Psoas muscle (tissue), 8 donors: Measurements from ENCODE around the gene NCAPG2. TPM values are rescaled to one million over a fixed set of nuclear protein-coding genes. Genes with fewer than 3 reads are reported as not detected.

Experiments used
- ATAC-seq, 4 donors: fragments of 200-7000 bp; cut with Tn5 transposase; one replicate each; pipeline ENCODE4 v1.9.1; 2020; ENCODE audit warnings: moderate library complexity in 3 of 4, mild to moderate bottlenecking in 2 of 4
- DNase-seq, 2 donors: peaks; one replicate each; pipeline ENCODE4 v3.0.0-alpha.2; 2020
- H3K27ac ChIP-seq: fragments of 200-600 bp; one replicate; pipeline ENCODE4 v1.8.0; 2022
- H3K27me3 ChIP-seq, 3 donors: fragments of 200-600 bp in 1 of 3; one replicate each; pipeline versions ENCODE4 v1.6.1 to v1.8.0; 2013 to 2022; ENCODE audit warnings: low read length in 2 of 3, mild to moderate bottlenecking in 2 of 3, moderate library complexity in 1 of 3; ENCODE audit not compliant: insufficient read depth in 3 of 3
- H3K36me3 ChIP-seq, 2 donors: fragments of 200-600 bp in 1 of 2; one replicate each; pipeline versions ENCODE4 v1.6.1 to v1.8.0; 2013 to 2022; ENCODE audit warnings: low read depth in 1 of 2, mild to moderate bottlenecking in 1 of 2, moderate library complexity in 1 of 2; ENCODE audit not compliant: insufficient read depth in 1 of 2
- H3K4me1 ChIP-seq: fragments of 200-600 bp; one replicate; pipeline ENCODE4 v1.8.0; 2022
- H3K4me3 ChIP-seq: fragments of 200-600 bp; one replicate; pipeline ENCODE4 v1.8.0; 2022; ENCODE audit warnings: mild to moderate bottlenecking
- H3K9me3 ChIP-seq: fragments of 200-600 bp; one replicate; pipeline ENCODE4 v1.8.0; 2022
- WGBS, 3 donors: extraction: QIAGEN DNeasy Blood & Tissue Kit; methylation state at CpG; one replicate each; pipeline versions ENCODE4 v1.1.6 to v1.1.7; 2013; 5-methylcytosine and 5-hydroxymethylcytosine counted together
- intact Hi-C, 2 donors: fragments of 100-400 bp; cut with DNase I; formaldehyde crosslinking; loops; one replicate each; pipeline versions ENCODE4 v1.11.0 to v1.14.2; 2022
- polyA plus RNA-seq, 3 donors: library from polyadenylated mRNA; stranded (reverse); fragments of 200-250 nt; gene quantifications; one replicate each; pipeline ENCODE4 v1.2.3, GENCODE V29; 2013
- total RNA-seq, 4 donors: library from RNA; stranded (reverse); fragmentation: NEBNext Ultra II Directional in 2 of 4; extraction: Animal tissue kit (Norgen Biotek cat#: 25700) in 2 of 4; gene quantifications; one replicate each; pipeline versions ENCODE4 v1.2.1 to v1.2.4, GENCODE V29; 2021 to 2023
- TF ChIP-seq, protein P1 (sequence below): fragments of 200-600 bp; IDR thresholded peaks from one replicate; pipeline ENCODE4 v1.8.0; 2022; ENCODE audit warnings: antibody characterized with exemption
- donor health status: healthy with polysubstance abuse.
- donor health status: DM: no; HTN: no; CAD: no; lungs with moderate emphysema.
- donor health status: Bipolar disorder and iron deficiency.
- donor health status: healthy.
- donor health status: DM: yes; HTN: yes; CAD: no.
- donor health status: DM: no; HTN: no; CAD: no.
- donor health status: DM: no; HTN: no; CAD: no.
- donor health status: DM: yes; HTN: yes; CAD: no.

The NCAPG2 gene
- total and polyA plus RNA-seq, 7 donors: 1.9 to 3.8 (median 2.8) TPM

GRCh38 chr7:158745057-158745715 is 40.6 kb upstream of the NCAPG2 start:
- ATAC-seq (no peak), DNase-seq (no peak)
- intact Hi-C loops: no loop called here
- no peak overlapping the region for H3K27ac ChIP-seq
- no peak overlapping the region for H3K4me3 ChIP-seq
- WGBS, 3 donors: 80 to 89% (median 85%) methylated on average over 8 to 10 of the region's 10 CpGs
- no peaks in the 10 kb centered on the region for H3K27me3 ChIP-seq
- H3K36me3 ChIP-seq: peaks cover 5 to 98% of the 10 kb centered on the region in 2 donors
- no peaks in the 10 kb centered on the region for H3K4me1 ChIP-seq
- TF ChIP-seq, protein P1, sequence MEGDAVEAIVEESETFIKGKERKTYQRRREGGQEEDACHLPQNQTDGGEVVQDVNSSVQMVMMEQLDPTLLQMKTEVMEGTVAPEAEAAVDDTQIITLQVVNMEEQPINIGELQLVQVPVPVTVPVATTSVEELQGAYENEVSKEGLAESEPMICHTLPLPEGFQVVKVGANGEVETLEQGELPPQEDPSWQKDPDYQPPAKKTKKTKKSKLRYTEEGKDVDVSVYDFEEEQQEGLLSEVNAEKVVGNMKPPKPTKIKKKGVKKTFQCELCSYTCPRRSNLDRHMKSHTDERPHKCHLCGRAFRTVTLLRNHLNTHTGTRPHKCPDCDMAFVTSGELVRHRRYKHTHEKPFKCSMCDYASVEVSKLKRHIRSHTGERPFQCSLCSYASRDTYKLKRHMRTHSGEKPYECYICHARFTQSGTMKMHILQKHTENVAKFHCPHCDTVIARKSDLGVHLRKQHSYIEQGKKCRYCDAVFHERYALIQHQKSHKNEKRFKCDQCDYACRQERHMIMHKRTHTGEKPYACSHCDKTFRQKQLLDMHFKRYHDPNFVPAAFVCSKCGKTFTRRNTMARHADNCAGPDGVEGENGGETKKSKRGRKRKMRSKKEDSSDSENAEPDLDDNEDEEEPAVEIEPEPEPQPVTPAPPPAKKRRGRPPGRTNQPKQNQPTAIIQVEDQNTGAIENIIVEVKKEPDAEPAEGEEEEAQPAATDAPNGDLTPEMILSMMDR: no peak
- H3K9me3 ChIP-seq: no peaks in the 10 kb centered on the region

DNA sequence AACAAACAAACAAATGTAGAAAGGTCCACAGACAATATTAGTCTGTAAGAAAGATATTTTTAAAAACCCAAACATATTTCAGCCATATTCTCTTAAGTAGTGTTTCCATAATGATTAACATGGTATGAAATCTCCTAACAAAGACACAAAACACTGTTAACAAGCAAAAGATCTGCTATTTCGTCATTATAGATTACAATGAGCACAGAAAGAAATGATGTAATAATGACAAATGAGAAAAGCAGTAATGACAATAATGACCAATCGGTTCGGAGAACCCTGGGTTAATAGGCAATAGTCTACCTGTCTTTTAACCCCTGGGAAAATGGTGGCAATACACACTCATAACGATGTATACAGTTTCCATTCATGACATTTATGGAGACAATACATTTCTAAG is 39.5 kb upstream of the NCAPG2 start:
- Histone ChIP-seq H3K4me1 (no peaks in the 10 kb centered on the region), H3K9me3 (no peaks in the 10 kb centered on the region), H3K27me3 (no peaks in the 10 kb centered on the region), H3K27ac (no peak overlapping the region), H3K4me3 (no peak overlapping the region), H3K36me3 (peaks cover 7 to 98% of the 10 kb centered on the region in 2 donors)
- 95 to 96% (median 96%) methylated on average over 4 of the region's 4 CpGs for WGBS, 3 donors
- DNase-seq: no peak
- intact Hi-C loops: no loop called here
- TF ChIP-seq, protein P1: no peak
- ATAC-seq: no peak

DNA sequence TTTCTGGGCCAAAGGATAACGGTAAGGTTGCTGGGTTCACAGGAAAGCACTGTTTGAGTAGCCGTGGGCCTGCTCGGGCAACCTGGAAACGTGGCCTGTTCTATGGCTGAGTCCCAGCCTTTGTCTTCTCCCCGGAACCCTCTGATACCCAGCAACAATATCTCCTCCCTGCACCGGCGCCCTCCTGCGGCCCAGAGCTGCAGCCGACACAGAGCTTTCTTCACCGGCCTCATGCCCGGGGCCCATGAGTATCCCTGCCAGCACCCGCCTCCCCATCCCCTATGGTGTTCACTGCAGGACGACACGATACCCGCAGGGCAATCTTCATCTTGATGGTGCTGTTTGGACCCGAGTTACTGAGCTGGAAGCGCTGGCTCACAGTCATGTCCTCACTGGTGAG is 38.6 kb upstream of the NCAPG2 start:
- H3K27me3 ChIP-seq: no peaks in the 10 kb centered on the region
- no peak overlapping the region for H3K27ac ChIP-seq
- TF ChIP-seq, protein P1: no peak
- H3K36me3 ChIP-seq: peaks cover 7 to 98% of the 10 kb centered on the region in 2 donors
- no peaks in the 10 kb centered on the region for H3K4me1 ChIP-seq
- DNase-seq (no peak), ATAC-seq (no peak)
- H3K4me3 ChIP-seq: no peak overlapping the region
- WGBS, 3 donors: 90 to 92% (median 90%) methylated on average over 17 of the region's 17 CpGs
- intact Hi-C loops: no loop called here
- no peaks in the 10 kb centered on the region for H3K9me3 ChIP-seq

DNA sequence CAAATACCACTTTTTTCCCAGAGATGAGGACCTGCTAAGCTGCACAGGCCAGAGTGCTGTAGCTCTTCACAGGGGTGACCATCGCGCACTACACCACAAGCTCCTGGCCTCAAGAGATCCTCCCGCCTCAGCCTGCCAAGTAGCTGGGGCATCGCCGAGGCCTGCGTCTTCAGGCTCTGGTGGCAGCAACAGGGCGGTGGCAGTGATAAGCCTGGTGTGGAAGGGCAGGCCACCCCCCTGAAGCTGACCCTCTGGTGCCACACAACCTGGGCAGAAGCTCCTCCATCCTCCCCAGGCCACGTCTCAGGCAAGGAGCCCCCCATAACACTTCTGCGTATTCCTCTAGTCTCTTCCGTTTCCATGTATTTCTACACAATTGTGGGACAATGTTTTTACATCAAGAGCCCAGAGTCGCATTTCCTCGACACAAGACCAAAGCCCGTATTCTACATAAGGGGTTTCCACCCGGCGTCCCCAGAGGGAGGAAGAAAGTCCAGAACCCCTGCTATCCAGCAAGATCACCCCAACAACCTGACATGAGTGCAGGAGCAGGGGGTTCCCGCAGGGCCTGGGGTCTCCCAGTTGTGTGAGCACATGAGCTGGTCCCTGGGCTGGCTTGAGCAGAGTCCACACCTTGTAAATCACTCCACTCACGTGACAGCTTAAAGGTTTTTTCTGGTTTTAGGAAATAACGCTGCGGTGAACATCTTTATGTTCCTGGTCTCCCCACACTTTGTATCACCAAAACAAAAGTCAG is 37.6 kb upstream of the NCAPG2 start:
- H3K9me3 ChIP-seq: no peaks in the 10 kb centered on the region
- H3K27me3 ChIP-seq: no peaks in the 10 kb centered on the region
- WGBS, 3 donors: 96 to 97% (median 96%) methylated on average over 19 of the region's 19 CpGs
- intact Hi-C loops: no loop called here
- H3K4me1 ChIP-seq: no peaks in the 10 kb centered on the region
- ATAC-seq: no peak
- TF ChIP-seq, protein P1: no peak
- no peak for DNase-seq
- peaks cover 6 to 96% of the 10 kb centered on the region in 2 donors for H3K36me3 ChIP-seq
- H3K4me3 ChIP-seq: no peak overlapping the region
- H3K27ac ChIP-seq: no peak overlapping the region
